Gastrocnemius medialis (tissue), 4 donors: ENCODE measurements around the gene NTRK3.

Experiments
- POLR2A ChIP-seq, 2 donors: fragments of 450-650 bp; IDR thresholded peaks; one replicate each; pipeline ENCODE4 v1.6.1; 2017; ENCODE audit warnings: antibody characterized with exemption in 2 of 2, mild to moderate bottlenecking in 2 of 2, moderate library complexity in 2 of 2
- TF ChIP-seq, protein P1 (sequence below), 5 experiments: fragments of 450-650 bp in 3 of 5; fragments of 200-600 bp in 2 of 5; sonication (generic) in 2 of 5; IDR thresholded peaks in 4 of 5; conservative IDR thresholded peaks in 1 of 5; 1 replicate in 4 of 5; 2 replicates in 1 of 5; pipeline ENCODE4 v1.5.1; 2016 to 2019; ENCODE audit warnings: antibody characterized with exemption in 5 of 5, mild to moderate bottlenecking in 3 of 5, moderate library complexity in 3 of 5

DNA sequence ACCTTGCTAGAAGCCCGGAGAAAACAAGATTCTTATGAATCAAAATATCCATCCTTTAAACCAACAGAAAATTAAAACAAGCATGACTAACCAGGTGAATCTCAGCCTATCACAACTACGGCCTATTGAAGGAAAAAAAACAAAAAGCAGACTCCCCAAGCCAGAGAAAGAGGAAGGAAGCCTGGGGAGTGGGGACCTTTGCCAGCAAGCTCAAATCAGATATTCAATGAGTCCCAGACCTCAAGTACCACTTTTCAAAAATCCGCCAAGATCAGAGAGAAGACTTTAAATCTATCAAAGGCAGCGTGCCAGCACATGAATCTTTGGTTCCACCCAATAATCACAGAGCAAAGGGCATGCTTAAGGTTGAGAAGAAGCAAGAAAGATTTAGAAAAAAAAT, 253.8 kb downstream of the NTRK3 start:
- TF ChIP-seq, protein P1, sequence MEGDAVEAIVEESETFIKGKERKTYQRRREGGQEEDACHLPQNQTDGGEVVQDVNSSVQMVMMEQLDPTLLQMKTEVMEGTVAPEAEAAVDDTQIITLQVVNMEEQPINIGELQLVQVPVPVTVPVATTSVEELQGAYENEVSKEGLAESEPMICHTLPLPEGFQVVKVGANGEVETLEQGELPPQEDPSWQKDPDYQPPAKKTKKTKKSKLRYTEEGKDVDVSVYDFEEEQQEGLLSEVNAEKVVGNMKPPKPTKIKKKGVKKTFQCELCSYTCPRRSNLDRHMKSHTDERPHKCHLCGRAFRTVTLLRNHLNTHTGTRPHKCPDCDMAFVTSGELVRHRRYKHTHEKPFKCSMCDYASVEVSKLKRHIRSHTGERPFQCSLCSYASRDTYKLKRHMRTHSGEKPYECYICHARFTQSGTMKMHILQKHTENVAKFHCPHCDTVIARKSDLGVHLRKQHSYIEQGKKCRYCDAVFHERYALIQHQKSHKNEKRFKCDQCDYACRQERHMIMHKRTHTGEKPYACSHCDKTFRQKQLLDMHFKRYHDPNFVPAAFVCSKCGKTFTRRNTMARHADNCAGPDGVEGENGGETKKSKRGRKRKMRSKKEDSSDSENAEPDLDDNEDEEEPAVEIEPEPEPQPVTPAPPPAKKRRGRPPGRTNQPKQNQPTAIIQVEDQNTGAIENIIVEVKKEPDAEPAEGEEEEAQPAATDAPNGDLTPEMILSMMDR (IDR thresholded peaks at IDR 0.05 in 4 of 5, conservative IDR thresholded peaks at IDR 0.05 in 1 of 5): no peak
- no peak for TF ChIP-seq POLR2A (IDR thresholded peaks at IDR 0.05)
